ENCODE data around the gene PROSER3. TPM values are rescaled to one million over a fixed set of nuclear protein-coding genes. Genes with fewer than 3 reads are reported as not detected.

The PROSER3 gene
- total and polyA plus RNA-seq, 2 donors (not counting 3 experiments of a cell fraction or from before 2014, with no cell fraction given), result 18.3 to 28.3 TPM

DNA sequence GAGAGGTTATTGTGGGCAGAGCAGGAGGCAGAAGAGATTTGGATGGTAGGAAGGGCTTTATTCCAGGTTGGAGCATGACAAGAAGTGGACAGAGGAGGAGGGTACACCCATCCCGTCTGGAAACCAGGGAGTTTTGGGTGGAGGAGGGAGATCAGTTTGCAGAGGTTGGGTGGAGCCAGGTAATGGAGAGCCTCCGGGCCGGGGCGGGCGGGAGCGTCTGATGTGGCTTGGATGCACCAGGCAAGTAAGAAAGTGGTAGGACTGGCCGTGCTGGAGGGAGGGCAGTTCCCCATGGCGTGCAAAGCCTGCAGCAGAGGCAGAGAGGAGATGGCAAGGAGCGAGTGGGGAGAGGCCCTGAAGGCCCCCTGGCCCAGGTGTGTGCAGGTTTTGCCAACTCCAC lies 26.6 kb upstream of the PROSER3 start:
- no peak overlapping the region for H3K4me2 ChIP-seq (ENCODE audit: insufficient read depth, low read length)
- peaks cover 17 to 70% of the 10 kb centered on the region in 2 experiments for H3K36me3 ChIP-seq (ENCODE audit: control insufficient read depth in 2 of 2, extremely low read depth in 1 of 2, insufficient read depth in 2 of 2, low read length in 2 of 2)
- dilution Hi-C loops (cut with MboI; ENCODE audit: extremely low pct_ligation_motif_present, low sequenced_read_pairs), result no loop called here

More for the DNA sequence above, 26.6 kb upstream of the PROSER3 start:
- BruUV-seq (replicated peaks), result no TSS peak
- no peaks in the 10 kb centered on the region for H4K20me1 ChIP-seq (replicated peaks; ENCODE audit: control insufficient read depth, extremely low read depth, insufficient read depth, low read length)
- H3K27ac ChIP-seq (ENCODE audit: insufficient read depth, low read depth, low read length), result no peak overlapping the region
- H3K9ac ChIP-seq (replicated peaks; ENCODE audit: extremely low read depth, insufficient read depth, low read length), result no peak overlapping the region
- no peak overlapping the region for H3K4me3 ChIP-seq (replicated peaks in 1 of 3; ENCODE audit: insufficient read depth in 1 of 3, low read depth in 1 of 3, low read length in 3 of 3)
- no peaks in the 10 kb centered on the region for H3K4me1 ChIP-seq (ENCODE audit: control insufficient read depth, extremely low read depth, insufficient read depth, low read length)
- no peak for TF ChIP-seq FOS (IDR thresholded peaks at IDR 0.05; ENCODE audit: borderline replicate concordance, insufficient read depth, low read length)
- TF ChIP-seq POLR2AphosphoS5 (IDR thresholded peaks at IDR 0.05; ENCODE audit: insufficient read depth, low read depth, low read length), result no peak
- no peak for TF ChIP-seq MYC (IDR thresholded peaks at IDR 0.05; ENCODE audit: low read depth, low read length)
- no peak for TF ChIP-seq EZH2 (IDR thresholded peaks at IDR 0.05; ENCODE audit: borderline replicate concordance, low read depth, low read length, severe bottlenecking)
- TF ChIP-seq, protein P1, sequence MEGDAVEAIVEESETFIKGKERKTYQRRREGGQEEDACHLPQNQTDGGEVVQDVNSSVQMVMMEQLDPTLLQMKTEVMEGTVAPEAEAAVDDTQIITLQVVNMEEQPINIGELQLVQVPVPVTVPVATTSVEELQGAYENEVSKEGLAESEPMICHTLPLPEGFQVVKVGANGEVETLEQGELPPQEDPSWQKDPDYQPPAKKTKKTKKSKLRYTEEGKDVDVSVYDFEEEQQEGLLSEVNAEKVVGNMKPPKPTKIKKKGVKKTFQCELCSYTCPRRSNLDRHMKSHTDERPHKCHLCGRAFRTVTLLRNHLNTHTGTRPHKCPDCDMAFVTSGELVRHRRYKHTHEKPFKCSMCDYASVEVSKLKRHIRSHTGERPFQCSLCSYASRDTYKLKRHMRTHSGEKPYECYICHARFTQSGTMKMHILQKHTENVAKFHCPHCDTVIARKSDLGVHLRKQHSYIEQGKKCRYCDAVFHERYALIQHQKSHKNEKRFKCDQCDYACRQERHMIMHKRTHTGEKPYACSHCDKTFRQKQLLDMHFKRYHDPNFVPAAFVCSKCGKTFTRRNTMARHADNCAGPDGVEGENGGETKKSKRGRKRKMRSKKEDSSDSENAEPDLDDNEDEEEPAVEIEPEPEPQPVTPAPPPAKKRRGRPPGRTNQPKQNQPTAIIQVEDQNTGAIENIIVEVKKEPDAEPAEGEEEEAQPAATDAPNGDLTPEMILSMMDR (IDR thresholded peaks at IDR 0.05; ENCODE audit: extremely low read depth in 1 of 2, insufficient read depth in 1 of 2, low read depth in 1 of 2, low read length in 2 of 2), result no peak
- TF ChIP-seq, protein P2, sequence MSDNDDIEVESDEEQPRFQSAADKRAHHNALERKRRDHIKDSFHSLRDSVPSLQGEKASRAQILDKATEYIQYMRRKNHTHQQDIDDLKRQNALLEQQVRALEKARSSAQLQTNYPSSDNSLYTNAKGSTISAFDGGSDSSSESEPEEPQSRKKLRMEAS (IDR thresholded peaks at IDR 0.05; ENCODE audit: insufficient read depth, insufficient read length), result no peak
- TF ChIP-seq JUN (IDR thresholded peaks at IDR 0.05; ENCODE audit: borderline replicate concordance, insufficient read depth, insufficient read length, low read depth), result no peak
- no peak for TF ChIP-seq GATA2 (IDR thresholded peaks at IDR 0.05; ENCODE audit: insufficient read depth, insufficient read length, low read depth, low read length)
- TF ChIP-seq POLR2A (IDR thresholded peaks at IDR 0.05; ENCODE audit: low read depth, low read length), result no peak
- DNase-seq (ENCODE audit: low read depth, low spot score), result no peak
- H3K9me3 ChIP-seq (replicated peaks; ENCODE audit: control insufficient read depth, insufficient read depth, low read length), result no peaks in the 10 kb centered on the region
- CTCF ChIA-PET, result no interaction called here
- no peaks in the 10 kb centered on the region for H3K9me1 ChIP-seq (replicated peaks; ENCODE audit: control insufficient read depth, extremely low read depth, insufficient read depth, low read length)
- H3K27me3 ChIP-seq (ENCODE audit: control insufficient read depth in 2 of 2, insufficient read depth in 2 of 2, low read length in 2 of 2), result no peaks in the 10 kb centered on the region
- H3K79me2 ChIP-seq (ENCODE audit: control insufficient read depth, insufficient read depth, low read length), result no peaks in the 10 kb centered on the region
- intact Hi-C loops (cut with micrococcal nuclease), result no loop called here
- FAIRE-seq, result no peak
- POLR2A ChIA-PET, result no interaction called here
- H2AFZ ChIP-seq (ENCODE audit: low read depth, low read length), result no peak overlapping the region
